ENCODE measurements around the gene ALDH6A1.

ALDH6A1 gene

DNA sequence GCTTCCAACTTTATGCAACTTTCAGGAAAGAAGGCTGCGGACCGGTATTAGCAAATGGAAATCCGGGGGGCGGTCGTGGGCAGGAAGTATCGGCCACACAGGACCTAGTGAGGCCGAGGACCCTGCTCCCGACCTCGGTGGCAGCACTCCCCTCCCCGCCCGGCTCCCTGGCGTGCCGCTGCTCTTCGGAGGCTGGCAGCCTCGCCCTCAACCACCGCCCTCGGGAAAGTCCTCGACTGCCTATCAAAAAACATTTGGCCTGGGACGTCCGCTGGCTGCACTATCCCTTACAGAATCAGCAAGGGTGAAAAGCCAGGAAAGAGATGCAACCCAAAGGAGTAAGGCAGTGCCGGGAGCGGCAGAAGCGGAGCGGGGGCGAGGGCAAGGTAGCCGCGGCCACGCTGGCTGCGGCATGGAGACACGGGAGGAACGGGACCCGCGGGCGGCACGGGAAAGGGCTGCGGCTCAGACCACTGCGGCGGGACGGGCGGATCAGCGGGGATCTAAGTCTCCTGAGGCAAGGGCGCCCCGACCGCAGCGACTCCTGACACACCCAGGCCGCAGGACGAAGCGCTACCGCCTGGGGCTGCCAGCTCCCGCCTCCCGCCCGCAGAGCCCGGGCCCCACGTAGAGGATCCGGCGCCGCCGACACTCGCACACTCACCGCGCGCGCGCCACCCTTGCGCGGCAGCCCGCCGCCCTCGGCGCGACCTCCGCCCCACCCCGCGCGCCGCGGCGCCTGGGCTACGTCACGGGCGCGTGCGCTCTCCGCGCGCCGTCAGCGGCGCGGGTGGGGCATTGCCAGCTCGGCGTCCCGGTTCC lies 65.5 kb downstream of the ALDH6A1 start, which contains the start of the genes BBOF1 and ENTPD5:
Gene BBOF1 (plus strand): TSS at position 764 of the 822 bp plus-strand sequence. CDS start 130 bp downstream, outside the sequence.
Gene ENTPD5 (minus strand): TSS at position 703 of the 822 bp plus-strand sequence. CDS start 31,186 bp downstream, outside the sequence.
- peak; percentile 76 for DNase-seq
- no peaks in the 10 kb centered on the region for H3K79me2 ChIP-seq (ENCODE audit: low read length)
- H3K27ac ChIP-seq (ENCODE audit: low read length): peak within 1 kb of the TSS; percentile 63; the same call in 1 of the 2 replicates
- no peaks in the 10 kb centered on the region for H3K36me3 ChIP-seq (replicated peaks; ENCODE audit: insufficient read depth, low read length)
- H3K4me3 ChIP-seq (ENCODE audit: low read length): peak within 1 kb of the TSS; percentile 71
- no peaks in the 10 kb centered on the region for H3K9me3 ChIP-seq (replicated peaks; ENCODE audit: insufficient read depth, low read length)
- H3F3A ChIP-seq (ENCODE audit: insufficient read depth, low read length): no peaks in the 10 kb centered on the region
- H4K20me1 ChIP-seq (ENCODE audit: insufficient read depth, low read length): no peaks in the 10 kb centered on the region
- H3K9ac ChIP-seq (ENCODE audit: low read length): peak within 1 kb of the TSS; percentile 63
- peak within 1 kb of the TSS; percentile 83 for H2AFZ ChIP-seq (ENCODE audit: low read length)
- H3K4me1 ChIP-seq (ENCODE audit: low read length): no peaks in the 10 kb centered on the region
- H3K9me2 ChIP-seq (replicated peaks; ENCODE audit: insufficient read depth, low read length): no peaks in the 10 kb centered on the region
- H3K4me2 ChIP-seq (ENCODE audit: low read depth, low read length): peak within 1 kb of the TSS; percentile 61
- H3K27me3 ChIP-seq (replicated peaks; ENCODE audit: insufficient read depth, low read length): no peaks in the 10 kb centered on the region
- TF ChIP-seq EZH2phosphoT487 (IDR thresholded peaks at IDR 0.05; ENCODE audit: low read length) (no peak), CTCF (IDR thresholded peaks at IDR 0.05; ENCODE audit: low read length) (no peak), EZH2 (optimal IDR thresholded peaks at IDR 0.05; ENCODE audit: low read depth, low read length) (no peak)

DNA sequence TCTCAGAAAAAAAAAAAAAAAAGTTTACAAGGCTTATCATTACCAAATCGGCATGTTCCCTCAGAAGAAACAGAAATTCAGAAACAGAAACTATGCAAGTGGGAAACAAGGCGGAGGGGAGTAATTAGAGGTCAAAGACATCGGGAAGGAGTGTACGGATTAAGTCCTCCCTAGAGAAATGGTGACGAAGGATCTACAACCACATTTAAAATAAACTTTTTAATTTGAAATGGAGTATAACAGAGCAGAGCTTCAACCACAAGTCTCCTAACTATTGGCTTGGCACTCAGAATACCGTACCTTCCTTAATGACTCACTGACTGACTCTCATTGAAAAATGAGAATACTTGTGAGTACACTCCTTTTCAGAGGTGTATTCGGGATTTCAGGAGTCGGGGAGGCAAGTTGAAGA lies 66.1 kb downstream of the ALDH6A1 start:
- DNase-seq: no peak
- H3K4me2 ChIP-seq (ENCODE audit: low read depth, low read length): peak overlapping the region; percentile 61
- H3K27ac ChIP-seq (ENCODE audit: low read length): peak overlapping the region; percentile 63; the same call in 1 of the 2 replicates
- no peaks in the 10 kb centered on the region for H3K36me3 ChIP-seq (replicated peaks; ENCODE audit: insufficient read depth, low read length)
- TF ChIP-seq EZH2 (optimal IDR thresholded peaks at IDR 0.05; ENCODE audit: low read depth, low read length) (no peak), CTCF (IDR thresholded peaks at IDR 0.05; ENCODE audit: low read length) (no peak), EZH2phosphoT487 (IDR thresholded peaks at IDR 0.05; ENCODE audit: low read length) (no peak)
- no peaks in the 10 kb centered on the region for H3K9me3 ChIP-seq (replicated peaks; ENCODE audit: insufficient read depth, low read length)
- H3F3A ChIP-seq (ENCODE audit: insufficient read depth, low read length): no peaks in the 10 kb centered on the region
- peak overlapping the region; percentile 63; the same call in 1 of the 2 replicates for H3K9ac ChIP-seq (ENCODE audit: low read length)
- H3K4me1 ChIP-seq (ENCODE audit: low read length): no peaks in the 10 kb centered on the region
- no peaks in the 10 kb centered on the region for H4K20me1 ChIP-seq (ENCODE audit: insufficient read depth, low read length)
- H3K27me3 ChIP-seq (replicated peaks; ENCODE audit: insufficient read depth, low read length): no peaks in the 10 kb centered on the region
- peak overlapping the region; percentile 71 for H3K4me3 ChIP-seq (ENCODE audit: low read length)
- peak overlapping the region; percentile 83 for H2AFZ ChIP-seq (ENCODE audit: low read length)
- H3K79me2 ChIP-seq (ENCODE audit: low read length): no peaks in the 10 kb centered on the region
- H3K9me2 ChIP-seq (replicated peaks; ENCODE audit: insufficient read depth, low read length): no peaks in the 10 kb centered on the region

- Histone ChIP-seq H3K9me2 (replicated peaks; ENCODE audit: insufficient read depth, low read length) (no peaks in the 10 kb centered on the region), H2AFZ (ENCODE audit: low read length) (no peak overlapping the region), H3K4me2 (ENCODE audit: low read depth, low read length) (no peak overlapping the region), H3K4me3 (ENCODE audit: low read length) (no peak overlapping the region), H3K27me3 (replicated peaks; ENCODE audit: insufficient read depth, low read length) (no peaks in the 10 kb centered on the region), H3K36me3 (replicated peaks; ENCODE audit: insufficient read depth, low read length) (no peaks in the 10 kb centered on the region), H3K9me3 (replicated peaks; ENCODE audit: insufficient read depth, low read length) (no peaks in the 10 kb centered on the region), H3K4me1 (ENCODE audit: low read length) (no peaks in the 10 kb centered on the region), H3K27ac (ENCODE audit: low read length) (no peak overlapping the region), H3K79me2 (ENCODE audit: low read length) (no peaks in the 10 kb centered on the region), H3K9ac (ENCODE audit: low read length) (no peak overlapping the region), H4K20me1 (ENCODE audit: insufficient read depth, low read length) (no peaks in the 10 kb centered on the region), H3F3A (ENCODE audit: insufficient read depth, low read length) (no peaks in the 10 kb centered on the region)
- DNase-seq: no peak
- TF ChIP-seq CTCF (IDR thresholded peaks at IDR 0.05; ENCODE audit: low read length): no peak
- no peak for TF ChIP-seq EZH2phosphoT487 (IDR thresholded peaks at IDR 0.05; ENCODE audit: low read length)
- TF ChIP-seq EZH2 (optimal IDR thresholded peaks at IDR 0.05; ENCODE audit: low read depth, low read length): no peak
Measured at GRCh38 chr14:74015963-74016362, 68.3 kb downstream of the ALDH6A1 start.

All from MM.1S (cell line).